PC-3 (cell line): ENCODE data around the gene LIMA1. TPM values are rescaled to one million over a fixed set of nuclear protein-coding genes. Genes with fewer than 3 reads are reported as not detected.

ENCODE experiments used
- ATAC-seq: fragments of 200-7000 bp; cut with Tn5 transposase; 2 replicates; pipeline ENCODE4 v1.9.1; 2020; ENCODE audit warnings: mild to moderate bottlenecking, moderate library complexity
- BruUV-seq: library from RNA; stranded (reverse); fragments of 400-500 nt; replicated peaks from 2 replicates; lab custom pipeline; 2021; lab: Mats Ljungman, UMichigan
- CTCF ChIA-PET: fragments of 300-600 bp; sonication (Branson Sonifier 250); formaldehyde crosslinking; loops from one replicate; lab custom pipeline; 2022; ENCODE audit warnings: antibody characterized with exemption; lab: Charles Lee
- POLR2A ChIA-PET: fragments of 300-600 bp; sonication (Branson Sonifier 250); formaldehyde crosslinking; loops from one replicate; lab custom pipeline; 2022; ENCODE audit warnings: antibody characterized with exemption; ENCODE audit not compliant: unreplicated experiment; lab: Charles Lee
- DNase-seq: peaks from one replicate; pipeline ENCODE4 v3.0.0-alpha.2; 2015
- H2AFZ ChIP-seq: fragments of 300-600 bp; sonication (generic); 2 replicates; pipeline ENCODE4 v1.6.0; 2016; ENCODE audit warnings: antibody characterized with exemption, low read length
- H3F3A ChIP-seq: fragments of 300-600 bp; sonication (generic); one replicate; pipeline ENCODE4 v1.6.0; 2017; ENCODE audit warnings: antibody characterized with exemption, low read length, control low read depth, mild to moderate bottlenecking; ENCODE audit not compliant: unreplicated experiment
- H3K27ac ChIP-seq: fragments of 300-600 bp; sonication (generic); 2 replicates; pipeline ENCODE4 v1.5.1; 2016; ENCODE audit warnings: mild to moderate bottlenecking, low read length
- H3K27me3 ChIP-seq: fragments of 300-600 bp; sonication (generic); 2 replicates; pipeline ENCODE4 v1.6.1; 2016; ENCODE audit warnings: low read length, mixed read lengths
- H3K36me3 ChIP-seq: fragments of 300-600 bp; sonication (generic); 2 replicates; pipeline ENCODE4 v1.6.1; 2016; ENCODE audit warnings: low read depth, mixed run types, low read length, mixed read lengths
- H3K4me1 ChIP-seq: fragments of 300-600 bp; sonication (generic); 2 replicates; pipeline ENCODE4 v1.5.1; 2016; ENCODE audit warnings: low read length; ENCODE audit not compliant: insufficient read depth
- H3K4me2 ChIP-seq: fragments of 300-600 bp; sonication (generic); 2 replicates; pipeline ENCODE4 v1.6.0; 2016; ENCODE audit warnings: low read length
- H3K4me3 ChIP-seq: fragments of 300-600 bp; sonication (generic); 2 replicates; pipeline ENCODE4 v1.5.1; 2016; ENCODE audit warnings: mild to moderate bottlenecking, low read length, mixed read lengths
- H3K79me2 ChIP-seq: fragments of 300-600 bp; sonication (generic); 2 replicates; pipeline ENCODE4 v1.6.1; 2017; ENCODE audit warnings: low read length, mixed read lengths
- H3K9ac ChIP-seq: fragments of 300-600 bp; sonication (generic); 2 replicates; pipeline ENCODE4 v1.6.0; 2016; ENCODE audit warnings: mild to moderate bottlenecking, low read length
- H3K9me2 ChIP-seq: fragments of 300-600 bp; sonication (generic); replicated peaks from 2 replicates; pipeline ENCODE4 v1.6.1; 2016; ENCODE audit warnings: mixed run types, low read length, mixed read lengths
- H3K9me3 ChIP-seq: fragments of 300-600 bp; sonication (generic); 2 replicates; pipeline ENCODE4 v1.6.1; 2016; ENCODE audit warnings: low read length, mixed read lengths
- H4K20me1 ChIP-seq: fragments of 300-600 bp; sonication (generic); 2 replicates; pipeline ENCODE4 v1.6.1; 2016; ENCODE audit warnings: low read length, mixed read lengths
- CTCF ChIP-seq: fragments of 300-600 bp; sonication (generic); conservative IDR thresholded peaks from 2 replicates; pipeline ENCODE4 v1.5.1; 2017; ENCODE audit warnings: antibody characterized with exemption, low read depth, mild to moderate bottlenecking, low read length
- EZH2 ChIP-seq: fragments of 300-600 bp; sonication (generic); IDR thresholded peaks from one replicate; pipeline ENCODE4 v1.6.1; 2017; ENCODE audit warnings: antibody characterized with exemption, mild to moderate bottlenecking, low read length; ENCODE audit not compliant: unreplicated experiment
- EZH2phosphoT487 ChIP-seq: fragments of 300-600 bp; sonication (generic); IDR thresholded peaks from 2 replicates; pipeline ENCODE4 v1.6.1; 2018; ENCODE audit warnings: mild to moderate bottlenecking, antibody characterized with exemption, low read length, borderline replicate concordance
- intact Hi-C: fragments of 100-400 bp; cut with micrococcal nuclease; formaldehyde crosslinking; loops from 2 replicates; pipeline ENCODE4 v1.9.0; 2023
- total RNA-seq: library from RNA; depleted of rRNA; stranded (reverse); fragments of >200 nt; gene quantifications from 2 replicates; pipeline ENCODE4 v1.2.3, GENCODE V29; 2014

The LIMA1 gene
- total RNA-seq, 1 experiment from 2014 or later = 45.1 TPM

GRCh38 chr12:50265770-50266524, 17.4 kb downstream of the LIMA1 start:
- Histone ChIP-seq H3K27me3 (no peaks in the 10 kb centered on the region), H3K79me2 (no peaks in the 10 kb centered on the region), H3K36me3 (peaks cover 2% of the 10 kb centered on the region; the same call in 1 of the 2 replicates), H3K9me2 (no peaks in the 10 kb centered on the region), H3K4me1 (peaks cover 13% of the 10 kb centered on the region), H4K20me1 (no peaks in the 10 kb centered on the region), H3K4me3 (no peak overlapping the region), H2AFZ (no peak overlapping the region), H3K9ac (no peak overlapping the region), H3K9me3 (no peaks in the 10 kb centered on the region), H3K27ac (no peak overlapping the region), H3K4me2 (no peak overlapping the region), H3F3A (no peaks in the 10 kb centered on the region)
- ATAC-seq (no peak), DNase-seq (no peak)
- intact Hi-C loops = no loop called here
- no peak for TF ChIP-seq CTCF
- TF ChIP-seq EZH2phosphoT487 = no peak
- TF ChIP-seq EZH2 = no peak
- ChIA-PET POLR2A (no interaction called here), CTCF (no interaction called here)
- no TSS peak for BruUV-seq

- ATAC-seq (no peak), DNase-seq (no peak)
- Histone ChIP-seq H3K9me2 (no peaks in the 10 kb centered on the region), H3K27me3 (no peaks in the 10 kb centered on the region), H3K27ac (no peak overlapping the region), H3F3A (no peaks in the 10 kb centered on the region), H3K9ac (no peak overlapping the region), H3K9me3 (no peaks in the 10 kb centered on the region), H3K79me2 (peaks cover 5% of the 10 kb centered on the region; the same call in 1 of the 2 replicates), H3K4me2 (no peak overlapping the region), H3K4me3 (no peak overlapping the region), H3K36me3 (peaks cover 2% of the 10 kb centered on the region; the same call in 1 of the 2 replicates), H2AFZ (no peak overlapping the region), H4K20me1 (no peaks in the 10 kb centered on the region), H3K4me1 (peaks cover 32% of the 10 kb centered on the region)
- ChIA-PET POLR2A (no interaction called here), CTCF (no interaction called here)
- no TSS peak for BruUV-seq
- intact Hi-C loops = no loop called here
- TF ChIP-seq EZH2phosphoT487 (no peak), EZH2 (no peak), CTCF (no peak)
These were observed 19.5 kb downstream of the LIMA1 start for GRCh38 chr12:50263832-50264231.

- Histone ChIP-seq H3K9me2 (no peaks in the 10 kb centered on the region), H3K79me2 (peaks cover 5% of the 10 kb centered on the region; the same call in 1 of the 2 replicates), H3K9me3 (no peaks in the 10 kb centered on the region), H3K9ac (no peak overlapping the region), H3K4me3 (no peak overlapping the region), H3K36me3 (peaks cover 2% of the 10 kb centered on the region; the same call in 1 of the 2 replicates), H3F3A (no peaks in the 10 kb centered on the region), H3K4me2 (no peak overlapping the region), H4K20me1 (no peaks in the 10 kb centered on the region), H2AFZ (no peak overlapping the region), H3K27ac (no peak overlapping the region), H3K27me3 (no peaks in the 10 kb centered on the region), H3K4me1 (peaks cover 54% of the 10 kb centered on the region)
- ATAC-seq (no peak), DNase-seq (peak; percentile 52)
- CTCF ChIA-PET = interaction anchor here (0.6 kb wide), 1 partner anchor 194 kb away, joined by 3 read pairs; no protein-coding TSS in a partner anchor
- TF ChIP-seq EZH2 (no peak), CTCF (peak; percentile 51; the same call in 1 of the 2 replicates), EZH2phosphoT487 (no peak)
- intact Hi-C loops = no loop called here
- BruUV-seq = no TSS peak
- POLR2A ChIA-PET = no interaction called here
These were observed 21.7 kb downstream of the LIMA1 start for GRCh38 chr12:50261654-50262053.
